ENCODE results near the gene OVOL2. TPM values are rescaled to one million over a fixed set of nuclear protein-coding genes. Genes with fewer than 3 reads are reported as not detected.

OVOL2 gene
- total and polyA plus RNA-seq, 10 of the 15 experiments (the other 5 are each of a cell fraction or from before 2014, with no cell fraction given) = not detected

- TF ChIP-seq ZNF592 (IDR thresholded peaks at IDR 0.05) (no peak), ATF2 (IDR thresholded peaks at IDR 0.05; ENCODE audit: low read length) (no peak)
Measured at GRCh38 chr20:18031050-18031449, 26.7 kb downstream of the OVOL2 start (continued).

- CTCF ChIA-PET = no interaction called here
- in situ Hi-C loops (cut with MboI) = no loop called here
- TF ChIP-seq SMAD1 (IDR thresholded peaks at IDR 0.05; ENCODE audit: low read depth, partially characterized antibody) (no peak), PML (IDR thresholded peaks at IDR 0.05; ENCODE audit: low read length) (no peak), NBN (IDR thresholded peaks at IDR 0.05) (no peak), MEF2B (IDR thresholded peaks at IDR 0.05; ENCODE audit: partially characterized antibody, poor library complexity, severe bottlenecking) (no peak), TCF3 (IDR thresholded peaks at IDR 0.05; ENCODE audit: borderline replicate concordance, insufficient read depth, low read depth, low read length) (no peak), SREBF1 (IDR thresholded peaks at IDR 0.05; ENCODE audit: low read length) (no peak), ZBTB4 (CRISPR knock-in tag; IDR thresholded peaks at IDR 0.05) (no peak), ZBTB40 (IDR thresholded peaks at IDR 0.05; ENCODE audit: borderline replicate concordance) (no peak)
Measured at GRCh38 chr20:18030020-18030419, 27.7 kb downstream of the OVOL2 start.

More at GRCh38 chr20:18030020-18030419, 27.7 kb downstream of the OVOL2 start:
- H3K4me1 ChIP-seq (ENCODE audit: control insufficient read depth, insufficient read depth, low read length) = no peaks in the 10 kb centered on the region
- H3K4me3 ChIP-seq = no peak overlapping the region
- no peak overlapping the region for H2AFZ ChIP-seq (ENCODE audit: control insufficient read depth, low read depth, low read length)
- no TSS peak for BruUV-seq (replicated peaks)
- H3K36me3 ChIP-seq (ENCODE audit: control insufficient read depth in 2 of 2, insufficient read depth in 2 of 2, low read length in 1 of 2) = no peaks in the 10 kb centered on the region
- no peaks in the 10 kb centered on the region; a peak in 1 of 4 replicates for H3K27me3 ChIP-seq (replicated peaks in 1 of 2; ENCODE audit: control insufficient read depth in 2 of 2, insufficient read depth in 2 of 2, low read length in 1 of 2)
- ChIA-PET RAD21 (ENCODE audit: unreplicated experiment) (no interaction called here), SMC1A (ENCODE audit: uncharacterized antibody, unreplicated experiment) (interaction anchor here (1.1 kb wide), 1 partner anchor 9 kb away, joined by 3 read pairs; no protein-coding TSS in a partner anchor), POLR2A (no interaction called here)
- ATAC-seq (no peak), DNase-seq (ENCODE audit: low read depth, low spot score) (no peak), FAIRE-seq (no peak)
- no peaks in the 10 kb centered on the region for H4K20me1 ChIP-seq (ENCODE audit: control insufficient read depth, insufficient read depth)
- no peak overlapping the region for H3K9ac ChIP-seq (ENCODE audit: control insufficient read depth, insufficient read depth, low read length)
- WGBS (ENCODE audit: insufficient coverage, insufficient replicate concordance, low lambda C conversion rate, missing lambda C conversion rate) = 48% methylated on average over 8 of the region's 8 CpGs
- no peaks in the 10 kb centered on the region for H3K9me3 ChIP-seq (replicated peaks; ENCODE audit: control insufficient read depth, insufficient read depth, low read length)
- H3K4me2 ChIP-seq (ENCODE audit: control insufficient read depth, insufficient read depth) = no peak overlapping the region
- H3K79me2 ChIP-seq (ENCODE audit: control insufficient read depth, insufficient read depth, low read length) = no peaks in the 10 kb centered on the region
- intact Hi-C loops (cut with micrococcal nuclease; ENCODE audit: unreplicated experiment) = no loop called here
- no peak overlapping the region for H3K27ac ChIP-seq (ENCODE audit: control insufficient read depth, insufficient read depth)
